Thoracic aorta (tissue), 2 donors: ENCODE results near the gene EPHX1. TPM values are rescaled to one million over a fixed set of nuclear protein-coding genes. Genes with fewer than 3 reads are reported as not detected.
"Not testable (repeated sequence)": the region's sequence is repeated elsewhere in the genome, so short reads cannot be mapped to it uniquely, and the experiment has no call there.

Experiments
- ATAC-seq: fragments of 150-250 bp; one replicate; pipeline ENCODE4 v1.8.0; 2017; ENCODE audit warnings: low read depth; ENCODE audit not compliant: insufficient number of reproducible peaks, low FRiP score
- DNase-seq: peaks from one replicate; pipeline ENCODE4 v3.0.0-alpha.2; 2020; ENCODE audit warnings: low spot score
- H3K27ac ChIP-seq, 2 donors: fragments of 200-600 bp; sonication (generic); 1 replicate in 1 of 2; 2 replicates in 1 of 2; pipeline ENCODE4 v1.5.1; 2016; ENCODE audit warnings: mild to moderate bottlenecking in 2 of 2, moderate library complexity in 2 of 2
- H3K27me3 ChIP-seq: fragments of 200-600 bp; sonication (generic); replicated peaks from 2 replicates; pipeline ENCODE4 v1.6.0; 2016; ENCODE audit warnings: mild to moderate bottlenecking; ENCODE audit not compliant: insufficient read depth
- H3K36me3 ChIP-seq: fragments of 200-600 bp; sonication (generic); one replicate; pipeline ENCODE4 v1.5.1; 2016
- H3K4me1 ChIP-seq, 2 donors: fragments of 200-600 bp; sonication (generic); 1 replicate in 1 of 2; 2 replicates in 1 of 2; pipeline versions ENCODE4 v1.5.1 to v1.6.0; 2016; ENCODE audit warnings: low read depth in 2 of 2, mild to moderate bottlenecking in 1 of 2; ENCODE audit not compliant: control insufficient read depth in 1 of 2
- H3K4me3 ChIP-seq: fragments of 200-600 bp; sonication (generic); 2 replicates; pipeline ENCODE4 v1.5.1; 2016; ENCODE audit warnings: mild to moderate bottlenecking
- H3K9me3 ChIP-seq: fragments of 200-600 bp; sonication (generic); 2 replicates; pipeline ENCODE4 v1.5.1; 2016
- CTCF ChIP-seq: fragments of 200-600 bp; sonication (generic); IDR thresholded peaks from one replicate; pipeline ENCODE4 v1.5.1; 2019; ENCODE audit warnings: antibody characterized with exemption
- total RNA-seq, 2 donors: library from RNA; depleted of rRNA; stranded (reverse); fragments of >200 nt; gene quantifications; one replicate each; pipeline versions ENCODE4 v1.1.0 to v1.2.3, GENCODE V29; 2016

EPHX1 gene
- total RNA-seq, result 10 to 100 TPM; 58.9 to 77.6 TPM

- ATAC-seq (peak; percentile 56), DNase-seq (peak; percentile 62)
- H3K27me3 ChIP-seq, result no peaks in the 10 kb centered on the region
- H3K36me3 ChIP-seq, result no peaks in the 10 kb centered on the region
- TF ChIP-seq CTCF, result peak; percentile 42
- H3K27ac ChIP-seq, result peak within 1 kb of the TSS; percentile 59 to 68
- no peaks in the 10 kb centered on the region for H3K9me3 ChIP-seq
- peaks cover 22 to 46% of the 10 kb centered on the region in 2 donors for H3K4me1 ChIP-seq
- H3K4me3 ChIP-seq, result peak within 1 kb of the TSS; percentile 91
These were observed at the start of gene EPHX1 for GRCh38 chr1:225809842-225810578. TSS of gene EPHX1 (plus strand) at chr1:225810124. CDS start at chr1:225828730, 18,606 bp downstream.

- DNase-seq (no peak), ATAC-seq (no peak)
- Histone ChIP-seq H3K4me1 (peaks cover 15 to 41% of the 10 kb centered on the region in 2 donors), H3K36me3 (no peaks in the 10 kb centered on the region), H3K27me3 (no peaks in the 10 kb centered on the region), H3K9me3 (no peaks in the 10 kb centered on the region), H3K27ac (no peak overlapping the region), H3K4me3 (no peak overlapping the region)
- TF ChIP-seq CTCF, result no peak
These were observed 49.4 kb upstream of the EPHX1 start for GRCh38 chr1:225760531-225760930.

- not testable (repeated sequence) for DNase-seq, H3K27me3 ChIP-seq, ATAC-seq, H3K36me3 ChIP-seq, H3K4me3 ChIP-seq, H3K9me3 ChIP-seq, H3K27ac ChIP-seq
- H3K4me1 ChIP-seq, result peaks cover 16 to 42% of the 10 kb centered on the region in 2 donors
These were observed 48.5 kb upstream of the EPHX1 start for GRCh38 chr1:225761395-225761794.

GRCh38 chr1:225762002-225762441 lies 47.9 kb upstream of the EPHX1 start:
- H3K4me1 ChIP-seq, result peaks cover 22 to 49% of the 10 kb centered on the region in 2 donors
- H3K27ac ChIP-seq, result peak overlapping the region; percentile 62 to 78
- no peaks in the 10 kb centered on the region for H3K36me3 ChIP-seq
- no peak for TF ChIP-seq CTCF
- no peaks in the 10 kb centered on the region for H3K27me3 ChIP-seq
- no peak for ATAC-seq
- DNase-seq, result no peak
- no peaks in the 10 kb centered on the region for H3K9me3 ChIP-seq
- H3K4me3 ChIP-seq, result no peak overlapping the region

- H3K4me1 ChIP-seq, result peaks cover 26 to 53% of the 10 kb centered on the region in 2 donors
- no peak for DNase-seq
These were observed 47.5 kb upstream of the EPHX1 start for GRCh38 chr1:225762444-225762843.

More at GRCh38 chr1:225762444-225762843, 47.5 kb upstream of the EPHX1 start:
- Histone ChIP-seq H3K9me3 (no peaks in the 10 kb centered on the region), H3K4me3 (no peak overlapping the region), H3K27me3 (no peaks in the 10 kb centered on the region), H3K36me3 (no peaks in the 10 kb centered on the region), H3K27ac (peak overlapping the region; percentile 62 to 78)
- ATAC-seq, result no peak
- TF ChIP-seq CTCF, result no peak
